ENCODE data around the gene SYT6.

The SYT6 gene

DNA sequence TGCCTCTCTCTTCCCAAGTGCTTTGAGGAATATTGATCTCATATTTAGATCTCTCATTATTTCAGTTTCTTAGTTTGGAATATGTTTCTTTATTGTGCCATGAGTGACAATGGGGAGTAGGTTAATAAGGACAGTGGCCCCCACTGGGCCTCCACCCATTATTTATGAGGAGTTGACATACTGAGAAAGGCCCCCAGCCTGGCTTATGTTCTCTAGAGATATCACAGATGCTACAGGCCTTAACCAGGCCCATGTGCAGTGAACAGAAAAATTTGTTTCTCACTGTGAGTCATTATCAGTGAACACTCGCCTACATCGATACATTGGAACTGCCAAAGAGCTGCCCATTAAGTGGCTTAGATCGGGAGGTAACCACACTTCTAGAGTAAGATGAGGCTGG lies 35.7 kb upstream of the SYT6 start:
- H3K4me3 ChIP-seq (ENCODE audit: low read depth, low read length): no peak overlapping the region
- no peak for DNase-seq (ENCODE audit: low read depth)
- TF ChIP-seq, protein P1, sequence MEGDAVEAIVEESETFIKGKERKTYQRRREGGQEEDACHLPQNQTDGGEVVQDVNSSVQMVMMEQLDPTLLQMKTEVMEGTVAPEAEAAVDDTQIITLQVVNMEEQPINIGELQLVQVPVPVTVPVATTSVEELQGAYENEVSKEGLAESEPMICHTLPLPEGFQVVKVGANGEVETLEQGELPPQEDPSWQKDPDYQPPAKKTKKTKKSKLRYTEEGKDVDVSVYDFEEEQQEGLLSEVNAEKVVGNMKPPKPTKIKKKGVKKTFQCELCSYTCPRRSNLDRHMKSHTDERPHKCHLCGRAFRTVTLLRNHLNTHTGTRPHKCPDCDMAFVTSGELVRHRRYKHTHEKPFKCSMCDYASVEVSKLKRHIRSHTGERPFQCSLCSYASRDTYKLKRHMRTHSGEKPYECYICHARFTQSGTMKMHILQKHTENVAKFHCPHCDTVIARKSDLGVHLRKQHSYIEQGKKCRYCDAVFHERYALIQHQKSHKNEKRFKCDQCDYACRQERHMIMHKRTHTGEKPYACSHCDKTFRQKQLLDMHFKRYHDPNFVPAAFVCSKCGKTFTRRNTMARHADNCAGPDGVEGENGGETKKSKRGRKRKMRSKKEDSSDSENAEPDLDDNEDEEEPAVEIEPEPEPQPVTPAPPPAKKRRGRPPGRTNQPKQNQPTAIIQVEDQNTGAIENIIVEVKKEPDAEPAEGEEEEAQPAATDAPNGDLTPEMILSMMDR (conservative IDR thresholded peaks at IDR 0.05; ENCODE audit: low read depth, low read length): no peak

DNA sequence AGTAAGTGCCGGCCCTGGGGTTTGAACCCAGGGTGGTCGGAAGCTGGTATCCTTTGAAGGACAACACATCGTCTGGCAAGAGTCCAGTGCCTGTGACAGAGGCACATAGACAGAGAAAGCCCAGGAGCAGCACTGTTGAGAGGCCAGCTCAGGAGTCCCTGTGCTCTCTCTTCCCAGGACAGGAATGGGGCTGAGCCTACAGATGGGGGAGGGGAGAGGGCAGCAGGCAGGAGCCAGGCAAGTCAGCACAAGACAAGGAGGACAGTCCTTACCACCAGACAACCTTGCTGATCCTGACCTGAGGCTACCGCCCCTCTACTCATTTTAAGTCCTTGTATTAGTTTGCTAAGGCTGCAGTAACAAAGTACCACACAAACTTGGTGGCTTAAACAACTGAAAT lies 27.7 kb upstream of the SYT6 start:
- no peak for DNase-seq (ENCODE audit: low read depth)
- no peak overlapping the region for H3K4me3 ChIP-seq (ENCODE audit: low read depth, low read length)
- TF ChIP-seq, protein P1 (conservative IDR thresholded peaks at IDR 0.05; ENCODE audit: low read depth, low read length): no peak

- TF ChIP-seq, protein P1 (conservative IDR thresholded peaks at IDR 0.05; ENCODE audit: low read depth, low read length): no peak
- DNase-seq (ENCODE audit: low read depth): no peak
- H3K4me3 ChIP-seq (ENCODE audit: low read depth, low read length): no peak overlapping the region
These were observed 27.1 kb upstream of the SYT6 start for GRCh38 chr1:114180742-114181141.

- no peak overlapping the region for H3K4me3 ChIP-seq (ENCODE audit: low read depth, low read length)
- no peak for DNase-seq (ENCODE audit: low read depth)
- TF ChIP-seq, protein P1 (conservative IDR thresholded peaks at IDR 0.05; ENCODE audit: low read depth, low read length): no peak
These were observed 25.3 kb upstream of the SYT6 start for GRCh38 chr1:114178936-114179335.

- no peak overlapping the region for H3K4me3 ChIP-seq (ENCODE audit: low read depth, low read length)
- no peak for DNase-seq (ENCODE audit: low read depth)
- TF ChIP-seq, protein P1 (conservative IDR thresholded peaks at IDR 0.05; ENCODE audit: low read depth, low read length): no peak
These were observed 23.6 kb upstream of the SYT6 start for GRCh38 chr1:114177282-114177681.

GRCh38 chr1:114176366-114176765 lies 22.7 kb upstream of the SYT6 start:
- TF ChIP-seq, protein P1 (conservative IDR thresholded peaks at IDR 0.05; ENCODE audit: low read depth, low read length): no peak
- no peak for DNase-seq (ENCODE audit: low read depth)
- no peak overlapping the region for H3K4me3 ChIP-seq (ENCODE audit: low read depth, low read length)

- TF ChIP-seq, protein P1 (conservative IDR thresholded peaks at IDR 0.05; ENCODE audit: low read depth, low read length): no peak
- no peak for DNase-seq (ENCODE audit: low read depth)
- no peak overlapping the region for H3K4me3 ChIP-seq (ENCODE audit: low read depth, low read length)
These were observed 20.0 kb upstream of the SYT6 start for GRCh38 chr1:114173680-114174079.
